Measurements from ENCODE around the gene SMG7. TPM values are rescaled to one million over a fixed set of nuclear protein-coding genes. Genes with fewer than 3 reads are reported as not detected.
A peak's percentile ranks its signal among the peaks of the same experiment; 100 is the strongest.

Gene SMG7
- total RNA-seq, 2 experiments from 2014 or later = 35.2 to 39.1 TPM

- H3K27ac Mint-ChIP-seq = peak overlapping the region; percentile 97
- H3K36me3 Mint-ChIP-seq (ENCODE audit: low read depth) = peaks cover 30% of the 10 kb centered on the region
Observed at GRCh38 chr1:183471743-183472487, 384 bp upstream of the SMG7 start.

GRCh38 chr1:183473217-183473536 is 878 bp downstream of the SMG7 start:
- H3K36me3 Mint-ChIP-seq (ENCODE audit: low read depth) = peaks cover 30% of the 10 kb centered on the region
- H3K36me3 ChIP-seq (ENCODE audit: insufficient read depth, low read length) = no peaks in the 10 kb centered on the region
- peak overlapping the region; percentile 96 for H3K4me3 Mint-ChIP-seq
- H3K27ac ChIP-seq (ENCODE audit: low read depth in 1 of 2, low read length in 2 of 2) = peak overlapping the region in 1 of 2 donors; percentile 86
- peak overlapping the region; percentile 78 for H3K4me3 ChIP-seq (ENCODE audit: low read length)
- H3K27me3 ChIP-seq (ENCODE audit: control insufficient read depth in 1 of 2, insufficient read depth in 2 of 2, low read length in 2 of 2) = no peaks in the 10 kb centered on the region
- H3K4me1 Mint-ChIP-seq (ENCODE audit: low read depth) = peaks cover 42% of the 10 kb centered on the region
- no peaks in the 10 kb centered on the region for H3K9me3 ChIP-seq (ENCODE audit: control insufficient read depth in 1 of 2, insufficient read depth in 1 of 2, low read length in 2 of 2)
- intact Hi-C loops (cut with DNase I, micrococcal nuclease) = loop anchor here (2.0 to 10.0 kb wide), 5 partner anchors 579 to 1572 kb away; partner anchors contain the start of genes TSEN15 (in 2 of the 2), DHX9 (in 1 of the 2), NPL (in 1 of the 2) and RGS16 (in 1 of the 2)
- DNase-seq (no peak), ATAC-seq (ENCODE audit: poor library complexity) (no peak)
- TF ChIP-seq CTCF (IDR thresholded peaks at IDR 0.05) = no peak
- H3K9me3 Mint-ChIP-seq = no peaks in the 10 kb centered on the region
- H3K27me3 Mint-ChIP-seq = no peaks in the 10 kb centered on the region
- POLR2A ChIA-PET = interaction anchor here (1.5 to 2.0 kb wide), 2 partner anchors 12 to 25 kb away, joined by 6 to 7 read pairs; no protein-coding TSS in a partner anchor
- peak overlapping the region; percentile 97 for H3K27ac Mint-ChIP-seq
- peaks cover 28% of the 10 kb centered on the region for H3K4me1 ChIP-seq (ENCODE audit: insufficient read depth, low read length)
- CTCF ChIA-PET = no interaction called here

More at GRCh38 chr1:183471743-183472487, 384 bp upstream of the SMG7 start:
- Mint-ChIP-seq H3K9me3 (no peaks in the 10 kb centered on the region), H3K4me3 (peak overlapping the region; percentile 96), H3K27me3 (no peaks in the 10 kb centered on the region), H3K4me1 (ENCODE audit: low read depth) (peaks cover 37% of the 10 kb centered on the region)
- TF ChIP-seq CTCF (IDR thresholded peaks at IDR 0.05) = no peak
- intact Hi-C loops (cut with DNase I, micrococcal nuclease) = loop anchor here (1.0 to 10.0 kb wide), 10 partner anchors 33 to 1573 kb away; partner anchors contain the start of genes TSEN15 (in 2 of the 2), ARPC5 (in 1 of the 2), DHX9 (in 1 of the 2) and NPL (in 1 of the 2)
- ChIA-PET CTCF (no interaction called here), POLR2A (interaction anchor here (0.6 to 2.0 kb wide), 5 partner anchors 13 to 1282 kb away, joined by 3 to 12 read pairs (median 6); partner anchors contain the start of genes EDEM3 and TSEN15)
- peak overlapping the region; percentile 86 to 96 for H3K27ac ChIP-seq (ENCODE audit: low read depth in 1 of 2, low read length in 2 of 2)
- peak; percentile 94 to 99 (median 97) for DNase-seq
- no peaks in the 10 kb centered on the region for H3K27me3 ChIP-seq (ENCODE audit: control insufficient read depth in 1 of 2, insufficient read depth in 2 of 2, low read length in 2 of 2)
- peak; percentile 66 for ATAC-seq (ENCODE audit: poor library complexity)
- H3K4me1 ChIP-seq (ENCODE audit: insufficient read depth, low read length) = peaks cover 22% of the 10 kb centered on the region
- H3K9me3 ChIP-seq (ENCODE audit: control insufficient read depth in 1 of 2, insufficient read depth in 1 of 2, low read length in 2 of 2) = no peaks in the 10 kb centered on the region
- peak overlapping the region; percentile 78 for H3K4me3 ChIP-seq (ENCODE audit: low read length)
- no peaks in the 10 kb centered on the region for H3K36me3 ChIP-seq (ENCODE audit: insufficient read depth, low read length)

- POLR2A ChIA-PET = interaction anchor here (1.0 kb wide), 1 partner anchor 36 kb away, joined by 3 read pairs; no protein-coding TSS in a partner anchor
- intact Hi-C loops (cut with DNase I, micrococcal nuclease) = loop anchor here in 1 of 2 experiments (5.0 to 10.0 kb wide), 3 partner anchors 41 to 1569 kb away; partner anchors contain the start of genes RGS16 and RNF2
- Mint-ChIP-seq H3K4me3 (no peak overlapping the region), H3K4me1 (ENCODE audit: low read depth) (peaks cover 59% of the 10 kb centered on the region), H3K27me3 (no peaks in the 10 kb centered on the region), H3K9me3 (no peaks in the 10 kb centered on the region), H3K27ac (no peak overlapping the region), H3K36me3 (ENCODE audit: low read depth) (peaks cover 21% of the 10 kb centered on the region)
- Histone ChIP-seq H3K36me3 (ENCODE audit: insufficient read depth, low read length) (no peaks in the 10 kb centered on the region), H3K4me3 (ENCODE audit: low read length) (no peak overlapping the region), H3K9me3 (ENCODE audit: control insufficient read depth in 1 of 2, insufficient read depth in 1 of 2, low read length in 2 of 2) (no peaks in the 10 kb centered on the region), H3K27me3 (ENCODE audit: control insufficient read depth in 1 of 2, insufficient read depth in 2 of 2, low read length in 2 of 2) (no peaks in the 10 kb centered on the region), H3K4me1 (ENCODE audit: insufficient read depth, low read length) (peaks cover 33% of the 10 kb centered on the region), H3K27ac (ENCODE audit: low read depth in 1 of 2, low read length in 2 of 2) (no peak overlapping the region)
- ATAC-seq (ENCODE audit: poor library complexity) = no peak
- no peak for DNase-seq
- no peak for TF ChIP-seq CTCF (IDR thresholded peaks at IDR 0.05)
- CTCF ChIA-PET = interaction anchor here (1.3 kb wide), 1 partner anchor 47 kb away, joined by 3 read pairs; no protein-coding TSS in a partner anchor
Observed at GRCh38 chr1:183476081-183476480, 3.8 kb downstream of the SMG7 start.
